GM23338 (cell line): ENCODE measurements around the gene C5AR1. TPM values are rescaled to one million over a fixed set of nuclear protein-coding genes. Genes with fewer than 3 reads are reported as not detected.

Experiments
- CREB1 ChIP-seq: fragments of 250-450 bp; sonication (Bioruptor Pico); IDR thresholded peaks from 2 replicates; pipeline ENCODE4 v1.5.0; 2020; ENCODE audit warnings: low read depth, mild to moderate bottlenecking, moderate library complexity
- POLR2AphosphoS5 ChIP-seq: IDR thresholded peaks from 2 replicates; pipeline ENCODE4 v1.6.1; 2016; ENCODE audit warnings: antibody characterized with exemption, low read depth
- polyA plus RNA-seq: library from polyadenylated mRNA; unstranded; fragments of >200 nt; fragmentation: Nextera tagmentation; extraction: Ambion mirVana; gene quantifications from 2 replicates; pipeline ENCODE4 v1.2.1, GENCODE V29; 2016
- total RNA-seq: library from RNA; depleted of rRNA; stranded (reverse); fragments of >200 nt; shearing (Covaris generic); gene quantifications from 2 replicates; pipeline ENCODE4 v1.2.3, GENCODE V29; 2014; rRNA removed
- TF ChIP-seq, protein P1 (sequence below), 2 experiments: fragments of 200-600 bp in 1 of 2; sonication (generic) in 1 of 2; conservative IDR thresholded peaks; 2 replicates each; pipeline versions ENCODE4 v1.5.1 to v1.6.1; 2016 to 2017; ENCODE audit warnings: antibody characterized with exemption in 2 of 2, low read depth in 2 of 2, mild to moderate bottlenecking in 2 of 2, moderate library complexity in 1 of 2

The C5AR1 gene
- total and polyA plus RNA-seq, 2 experiments from 2014 or later = 0.08 TPM; not detected in 1

GRCh38 chr19:47371261-47371660 lies 61.6 kb downstream of the C5AR1 start (continued):
- TF ChIP-seq, protein P1, sequence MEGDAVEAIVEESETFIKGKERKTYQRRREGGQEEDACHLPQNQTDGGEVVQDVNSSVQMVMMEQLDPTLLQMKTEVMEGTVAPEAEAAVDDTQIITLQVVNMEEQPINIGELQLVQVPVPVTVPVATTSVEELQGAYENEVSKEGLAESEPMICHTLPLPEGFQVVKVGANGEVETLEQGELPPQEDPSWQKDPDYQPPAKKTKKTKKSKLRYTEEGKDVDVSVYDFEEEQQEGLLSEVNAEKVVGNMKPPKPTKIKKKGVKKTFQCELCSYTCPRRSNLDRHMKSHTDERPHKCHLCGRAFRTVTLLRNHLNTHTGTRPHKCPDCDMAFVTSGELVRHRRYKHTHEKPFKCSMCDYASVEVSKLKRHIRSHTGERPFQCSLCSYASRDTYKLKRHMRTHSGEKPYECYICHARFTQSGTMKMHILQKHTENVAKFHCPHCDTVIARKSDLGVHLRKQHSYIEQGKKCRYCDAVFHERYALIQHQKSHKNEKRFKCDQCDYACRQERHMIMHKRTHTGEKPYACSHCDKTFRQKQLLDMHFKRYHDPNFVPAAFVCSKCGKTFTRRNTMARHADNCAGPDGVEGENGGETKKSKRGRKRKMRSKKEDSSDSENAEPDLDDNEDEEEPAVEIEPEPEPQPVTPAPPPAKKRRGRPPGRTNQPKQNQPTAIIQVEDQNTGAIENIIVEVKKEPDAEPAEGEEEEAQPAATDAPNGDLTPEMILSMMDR (conservative IDR thresholded peaks at IDR 0.05; ENCODE audit: low read depth in 2 of 2) = no peak
- TF ChIP-seq POLR2AphosphoS5 (no peak), CREB1 (CRISPR knock-in tag) (no peak)

Other genes with a start within 250 kb of the C5AR1 start
- 33.8 and 36.9 TPM in 2 replicates for gene ZC3H4, start 196.1 kb upstream of the C5AR1 start, total RNA-seq
- gene ZC3H4, start 196.1 kb upstream of the C5AR1 start, polyA plus RNA-seq = 26.7 and 29.4 TPM in 2 replicates
- gene SAE1, start 179.0 kb upstream of the C5AR1 start, total RNA-seq = 236 and 258 TPM in 2 replicates
- 108 and 115 TPM in 2 replicates for gene SAE1, start 179.0 kb upstream of the C5AR1 start, polyA plus RNA-seq
- 27.8 and 31.9 TPM in 2 replicates for gene BBC3, start 78.7 kb upstream of the C5AR1 start, total RNA-seq
- 23.4 and 25.8 TPM in 2 replicates for gene BBC3, start 78.7 kb upstream of the C5AR1 start, polyA plus RNA-seq
- gene CCDC9, start 53.3 kb upstream of the C5AR1 start, total RNA-seq = 14.5 and 17.3 TPM in 2 replicates
- 15.0 and 15.3 TPM in 2 replicates for gene CCDC9, start 53.3 kb upstream of the C5AR1 start, polyA plus RNA-seq
- 1.7 and 2.9 TPM in 2 replicates for gene INAFM1, start 35.0 kb upstream of the C5AR1 start, total RNA-seq
- 10.2 and 12.7 TPM in 2 replicates for gene INAFM1, start 35.0 kb upstream of the C5AR1 start, polyA plus RNA-seq
- gene C5AR2, start 22.3 kb downstream of the C5AR1 start, total RNA-seq = 0.28 TPM in 1 of 2 replicates, not detected in the other
- gene C5AR2, start 22.3 kb downstream of the C5AR1 start, polyA plus RNA-seq = not detected in 2 replicates
- 42.8 and 50.1 TPM in 2 replicates for gene DHX34, start 39.5 kb downstream of the C5AR1 start, total RNA-seq
- gene DHX34, start 39.5 kb downstream of the C5AR1 start, polyA plus RNA-seq = 16.3 and 16.7 TPM in 2 replicates
- 33.7 and 40.7 TPM in 2 replicates for gene MEIS3, start 109.7 kb downstream of the C5AR1 start, total RNA-seq
- gene MEIS3, start 109.7 kb downstream of the C5AR1 start, polyA plus RNA-seq = 20.6 and 20.8 TPM in 2 replicates
- 10.0 and 11.6 TPM in 2 replicates for gene SLC8A2, start 162.0 kb downstream of the C5AR1 start, total RNA-seq
- 0.86 and 1.1 TPM in 2 replicates for gene SLC8A2, start 162.0 kb downstream of the C5AR1 start, polyA plus RNA-seq
- gene KPTN, start 174.4 kb downstream of the C5AR1 start, total RNA-seq = 19.8 and 28.0 TPM in 2 replicates
- 26.2 and 31.1 TPM in 2 replicates for gene KPTN, start 174.4 kb downstream of the C5AR1 start, polyA plus RNA-seq
- 42.9 and 52.0 TPM in 2 replicates for gene NAPA, start 205.2 kb downstream of the C5AR1 start, total RNA-seq
- gene NAPA, start 205.2 kb downstream of the C5AR1 start, polyA plus RNA-seq = 72.1 and 74.3 TPM in 2 replicates